Lower leg skin (tissue), 4 donors: ENCODE results near the gene BAMBI. TPM values are rescaled to one million over a fixed set of nuclear protein-coding genes. Genes with fewer than 3 reads are reported as not detected.

Source experiments
- DNase-seq, 2 donors: peaks; one replicate each; pipeline ENCODE4 v3.0.0-alpha.2; 2019; ENCODE audit warnings: low spot score in 2 of 2
- H3K4me3 ChIP-seq: fragments of 200-600 bp; sonication (generic); 2 replicates; pipeline ENCODE4 v1.5.1; 2017; ENCODE audit warnings: mild to moderate bottlenecking, low read depth; ENCODE audit not compliant: poor library complexity, severe bottlenecking
- POLR2A ChIP-seq, 2 donors: fragments of 450-650 bp; IDR thresholded peaks; one replicate each; pipeline ENCODE4 v1.6.1; 2016 to 2017; ENCODE audit warnings: antibody characterized with exemption in 2 of 2, mild to moderate bottlenecking in 1 of 2, moderate library complexity in 1 of 2
- WGBS, 2 donors: methylation state at CpG; one replicate each; pipeline ENCODE4 v1.1.5; 2018; 5-methylcytosine and 5-hydroxymethylcytosine counted together
- intact Hi-C: fragments of 100-400 bp; cut with DNase I; formaldehyde crosslinking; loops from one replicate; pipeline ENCODE4 v1.15.0; 2023; ENCODE audit warnings: low total_unique reads
- total RNA-seq, 4 donors: library from RNA; depleted of rRNA; stranded (reverse); fragments of >200 nt; gene quantifications; one replicate each; pipeline ENCODE4 v1.1.0, GENCODE V29; 2016
- TF ChIP-seq, protein P1 (sequence below), 3 donors: fragments of 450-650 bp; IDR thresholded peaks; one replicate each; pipeline ENCODE4 v1.5.1; 2016; ENCODE audit warnings: antibody characterized with exemption in 3 of 3, mild to moderate bottlenecking in 3 of 3, moderate library complexity in 2 of 3

BAMBI gene, protein sequence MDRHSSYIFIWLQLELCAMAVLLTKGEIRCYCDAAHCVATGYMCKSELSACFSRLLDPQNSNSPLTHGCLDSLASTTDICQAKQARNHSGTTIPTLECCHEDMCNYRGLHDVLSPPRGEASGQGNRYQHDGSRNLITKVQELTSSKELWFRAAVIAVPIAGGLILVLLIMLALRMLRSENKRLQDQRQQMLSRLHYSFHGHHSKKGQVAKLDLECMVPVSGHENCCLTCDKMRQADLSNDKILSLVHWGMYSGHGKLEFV
- total RNA-seq: 10 to 100 TPM in 2 of 4 donors, 1 to 10 TPM in 2; 4.0 to 14.8 (median 11.1) TPM

DNA sequence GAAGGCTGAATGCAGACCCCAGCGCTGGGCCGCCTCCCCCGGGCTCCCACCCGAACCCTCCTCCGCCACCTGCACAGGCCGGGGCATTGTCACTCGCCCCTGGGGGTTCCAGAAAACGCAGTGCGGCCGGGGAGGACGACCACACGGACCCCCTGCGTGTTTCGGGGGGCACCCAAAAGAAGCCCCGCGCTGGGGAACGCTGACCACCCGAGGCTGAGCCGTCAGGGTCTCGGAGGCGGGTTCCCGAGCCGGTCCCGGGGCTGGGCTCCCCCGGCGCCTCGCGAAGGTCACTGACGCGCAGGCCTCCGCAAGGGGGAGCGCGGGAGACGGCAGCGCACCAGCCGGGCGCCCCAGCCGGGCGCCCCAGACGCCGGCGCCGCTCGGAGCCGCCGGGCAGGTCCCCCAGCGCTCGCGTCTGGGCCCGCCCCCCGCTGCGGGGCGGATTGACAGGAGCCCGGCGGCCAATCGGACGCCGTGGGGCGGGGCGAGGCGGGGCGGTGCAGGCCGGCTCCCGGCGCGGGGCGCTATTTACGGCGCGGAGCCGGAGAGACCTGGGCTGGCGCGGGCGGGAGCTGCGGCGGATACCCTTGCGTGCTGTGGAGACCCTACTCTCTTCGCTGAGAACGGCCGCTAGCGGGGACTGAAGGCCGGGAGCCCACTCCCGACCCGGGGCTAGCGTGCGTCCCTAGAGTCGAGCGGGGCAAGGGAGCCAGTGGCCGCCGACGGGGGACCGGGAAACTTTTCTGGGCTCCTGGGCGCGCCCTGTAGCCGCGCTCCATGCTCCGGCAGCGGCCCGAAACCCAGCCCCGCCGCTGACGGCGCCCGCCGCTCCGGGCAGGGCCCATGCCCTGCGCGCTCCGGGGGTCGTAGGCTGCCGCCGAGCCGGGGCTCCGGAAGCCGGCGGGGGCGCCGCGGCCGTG is at the start of gene BAMBI:
Gene BAMBI (plus strand): TSS at position 554 of the 920 bp plus-strand sequence. CDS start 377 bp downstream, outside the sequence.
- TF ChIP-seq, protein P1, sequence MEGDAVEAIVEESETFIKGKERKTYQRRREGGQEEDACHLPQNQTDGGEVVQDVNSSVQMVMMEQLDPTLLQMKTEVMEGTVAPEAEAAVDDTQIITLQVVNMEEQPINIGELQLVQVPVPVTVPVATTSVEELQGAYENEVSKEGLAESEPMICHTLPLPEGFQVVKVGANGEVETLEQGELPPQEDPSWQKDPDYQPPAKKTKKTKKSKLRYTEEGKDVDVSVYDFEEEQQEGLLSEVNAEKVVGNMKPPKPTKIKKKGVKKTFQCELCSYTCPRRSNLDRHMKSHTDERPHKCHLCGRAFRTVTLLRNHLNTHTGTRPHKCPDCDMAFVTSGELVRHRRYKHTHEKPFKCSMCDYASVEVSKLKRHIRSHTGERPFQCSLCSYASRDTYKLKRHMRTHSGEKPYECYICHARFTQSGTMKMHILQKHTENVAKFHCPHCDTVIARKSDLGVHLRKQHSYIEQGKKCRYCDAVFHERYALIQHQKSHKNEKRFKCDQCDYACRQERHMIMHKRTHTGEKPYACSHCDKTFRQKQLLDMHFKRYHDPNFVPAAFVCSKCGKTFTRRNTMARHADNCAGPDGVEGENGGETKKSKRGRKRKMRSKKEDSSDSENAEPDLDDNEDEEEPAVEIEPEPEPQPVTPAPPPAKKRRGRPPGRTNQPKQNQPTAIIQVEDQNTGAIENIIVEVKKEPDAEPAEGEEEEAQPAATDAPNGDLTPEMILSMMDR (IDR thresholded peaks at IDR 0.05): no peak
- peak in 1 of 2 donors; percentile 7 for TF ChIP-seq POLR2A (IDR thresholded peaks at IDR 0.05)
- peak within 1 kb of the TSS; percentile 71 for H3K4me3 ChIP-seq
- peak; percentile 73 to 97 for DNase-seq
- intact Hi-C loops: no loop called here
- WGBS, 2 donors: 1% methylated on average over 14 to 50 of the region's 120 CpGs

DNA sequence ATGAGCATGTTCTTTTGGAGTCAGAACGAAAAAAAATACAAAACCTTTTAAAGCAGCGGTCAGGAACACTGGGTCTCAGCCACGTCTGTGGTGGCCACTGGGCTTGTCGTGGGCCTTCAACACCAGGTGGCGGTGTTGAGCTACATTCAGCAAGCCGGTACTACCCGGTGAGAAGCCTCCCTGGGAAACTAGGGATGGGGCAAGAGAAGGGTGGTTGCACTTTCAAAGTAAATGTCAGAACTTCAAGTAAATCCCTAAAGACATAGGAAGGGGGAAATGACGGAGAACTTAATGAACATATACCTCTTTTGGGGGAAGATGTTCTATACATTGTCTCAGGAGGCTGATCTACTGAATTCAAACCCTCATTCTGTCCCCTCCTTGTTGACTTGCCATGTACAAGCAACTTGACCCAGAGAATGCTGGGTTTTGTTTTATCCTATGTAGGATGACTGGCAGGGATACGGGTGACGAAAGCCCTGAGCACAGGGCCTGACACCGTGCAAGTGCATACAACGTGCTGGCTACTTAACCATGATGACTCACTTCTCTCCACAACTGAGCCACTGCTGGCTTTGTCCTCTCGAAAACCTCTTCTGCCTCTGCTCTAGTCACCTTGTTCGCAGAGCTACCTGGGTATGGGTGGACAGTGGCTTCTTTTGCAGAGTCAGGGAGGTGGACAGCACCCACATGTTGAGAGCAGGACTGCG is 49.0 kb upstream of the BAMBI start:
- WGBS, 2 donors: 19 to 24% methylated on average over 15 of the region's 15 CpGs
- peak; percentile 64 to 94 for DNase-seq
- no peak for TF ChIP-seq POLR2A (IDR thresholded peaks at IDR 0.05)
- TF ChIP-seq, protein P1 (IDR thresholded peaks at IDR 0.05): peak in 1 of 3 donors; percentile 31
- intact Hi-C loops: loop anchor here (10.0 kb wide), 1 partner anchor 194 kb away; no protein-coding TSS in a partner anchor
- no peak overlapping the region for H3K4me3 ChIP-seq

DNA sequence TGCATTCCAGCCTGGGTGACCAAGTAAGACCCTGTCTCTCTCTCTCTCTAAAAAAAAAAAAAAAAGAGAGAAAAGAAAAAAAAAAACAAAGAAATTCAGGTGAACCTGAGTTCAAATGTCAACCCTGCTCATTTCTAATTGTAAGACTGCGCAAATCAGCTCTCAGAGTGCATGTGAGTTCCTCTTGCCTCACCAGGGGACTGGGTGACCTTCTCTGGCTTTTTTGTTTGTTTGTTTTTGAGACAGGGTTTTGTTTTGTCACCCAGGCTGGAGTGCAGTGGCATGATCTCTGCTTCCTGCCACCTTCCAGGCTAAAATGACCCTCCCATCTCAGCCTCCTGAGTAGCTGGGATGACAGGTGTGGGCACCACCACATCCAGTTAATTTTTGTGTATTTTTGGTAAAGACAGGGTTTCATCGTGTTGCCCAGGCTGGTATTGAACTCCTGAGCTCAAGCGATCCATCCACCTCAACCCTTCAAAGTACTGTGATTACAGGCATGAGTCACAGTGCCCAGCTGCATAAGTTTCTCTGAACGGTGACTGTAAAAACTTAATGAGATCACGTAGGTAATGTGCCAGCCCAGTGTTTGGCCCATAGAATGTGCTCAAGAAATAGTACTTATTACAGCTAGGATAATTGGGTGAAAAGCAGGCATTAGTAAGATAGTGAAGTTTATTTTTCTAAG is 45.3 kb upstream of the BAMBI start:
- WGBS, 2 donors: 66 to 73% methylated on average over 5 of the region's 5 CpGs
- DNase-seq: no peak
- TF ChIP-seq POLR2A (IDR thresholded peaks at IDR 0.05): no peak
- TF ChIP-seq, protein P1 (IDR thresholded peaks at IDR 0.05): no peak
- H3K4me3 ChIP-seq: no peak overlapping the region
- intact Hi-C loops: no loop called here

DNA sequence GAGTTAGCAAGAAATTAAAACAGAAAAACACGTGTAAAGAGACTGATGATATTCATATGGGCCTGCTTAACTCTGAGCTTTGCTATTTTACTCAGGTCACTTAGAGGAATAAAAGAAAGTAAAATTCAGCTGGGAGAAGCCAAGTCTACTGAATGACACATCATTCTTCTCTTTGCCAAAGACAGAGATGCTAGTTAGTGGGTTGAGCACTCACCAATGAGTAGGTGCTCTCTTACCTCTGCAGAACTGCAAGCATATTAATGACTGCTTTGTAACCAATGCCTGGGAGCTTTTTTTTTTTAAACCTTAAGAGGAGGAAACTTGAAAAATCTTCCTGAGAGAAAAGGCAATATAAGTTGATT is 44.8 kb upstream of the BAMBI start:
- no peak for DNase-seq
- no peak overlapping the region for H3K4me3 ChIP-seq
- WGBS, 2 donors: 59 to 68% methylated on average over 1 of the region's 1 CpG
- intact Hi-C loops: no loop called here
- no peak for TF ChIP-seq POLR2A (IDR thresholded peaks at IDR 0.05)
- TF ChIP-seq, protein P1 (IDR thresholded peaks at IDR 0.05): no peak

DNA sequence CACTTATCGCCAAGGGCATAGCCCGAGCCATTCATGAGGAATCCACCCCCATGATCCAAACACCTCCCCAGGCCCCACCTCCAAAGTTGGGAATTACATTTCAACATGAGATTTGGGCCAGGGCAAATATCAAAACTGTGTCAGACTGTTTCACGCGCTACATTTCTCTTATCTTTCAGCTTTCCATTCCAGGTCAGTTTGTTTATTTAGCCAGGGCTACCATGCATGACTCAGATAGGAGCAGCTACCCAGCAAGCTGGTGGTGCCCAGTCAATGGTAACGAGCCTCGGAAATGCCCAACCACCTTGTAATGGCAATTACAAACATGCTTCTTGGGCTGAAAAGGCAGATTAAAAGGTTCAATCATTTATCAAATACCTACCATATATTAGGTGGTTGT is 43.6 kb upstream of the BAMBI start:
- no peak for TF ChIP-seq POLR2A (IDR thresholded peaks at IDR 0.05)
- TF ChIP-seq, protein P1 (IDR thresholded peaks at IDR 0.05): no peak
- DNase-seq: no peak
- intact Hi-C loops: no loop called here
- 87 to 93% methylated on average over 6 of the region's 6 CpGs for WGBS, 2 donors
- no peak overlapping the region for H3K4me3 ChIP-seq
